ENCODE data around the gene TRIM26.
"Not testable (repeated sequence)": the region's sequence is repeated elsewhere in the genome, so short reads cannot be mapped to it uniquely, and the experiment has no call there.

The TRIM26 gene

GRCh38 chr6:30234356-30234755 is 21.1 kb upstream of the TRIM26 start:
- H3K4me3 ChIP-seq (ENCODE audit: low read depth, low read length): no peak overlapping the region
- DNase-seq (ENCODE audit: low read depth): no peak
- TF ChIP-seq CTCF (IDR thresholded peaks at IDR 0.05; ENCODE audit: control insufficient read depth, extremely low read depth, insufficient read depth): no peak

DNA sequence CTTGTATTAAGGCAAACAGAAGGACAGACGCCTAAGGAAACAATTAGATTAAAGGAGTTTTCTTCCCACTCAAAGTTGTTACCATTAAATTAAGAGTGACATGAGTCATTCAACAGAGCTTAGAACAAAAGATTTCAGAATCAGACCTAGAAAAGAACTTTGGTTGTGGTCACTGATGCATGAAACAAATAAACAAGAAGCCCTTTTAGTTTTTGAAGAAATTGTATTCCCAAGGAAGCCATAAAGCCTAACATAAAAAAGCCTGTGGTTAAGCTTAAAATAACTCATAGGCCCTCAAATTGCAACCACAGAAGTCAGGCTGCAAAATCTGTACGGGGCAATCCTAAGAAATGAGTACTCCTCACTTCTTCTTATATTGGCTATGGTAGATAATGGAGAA is 17.9 kb upstream of the TRIM26 start:
- H3K4me3 ChIP-seq (ENCODE audit: low read depth, low read length): no peak overlapping the region
- no peak for DNase-seq (ENCODE audit: low read depth)
- TF ChIP-seq CTCF (IDR thresholded peaks at IDR 0.05; ENCODE audit: control insufficient read depth, extremely low read depth, insufficient read depth): no peak

DNA sequence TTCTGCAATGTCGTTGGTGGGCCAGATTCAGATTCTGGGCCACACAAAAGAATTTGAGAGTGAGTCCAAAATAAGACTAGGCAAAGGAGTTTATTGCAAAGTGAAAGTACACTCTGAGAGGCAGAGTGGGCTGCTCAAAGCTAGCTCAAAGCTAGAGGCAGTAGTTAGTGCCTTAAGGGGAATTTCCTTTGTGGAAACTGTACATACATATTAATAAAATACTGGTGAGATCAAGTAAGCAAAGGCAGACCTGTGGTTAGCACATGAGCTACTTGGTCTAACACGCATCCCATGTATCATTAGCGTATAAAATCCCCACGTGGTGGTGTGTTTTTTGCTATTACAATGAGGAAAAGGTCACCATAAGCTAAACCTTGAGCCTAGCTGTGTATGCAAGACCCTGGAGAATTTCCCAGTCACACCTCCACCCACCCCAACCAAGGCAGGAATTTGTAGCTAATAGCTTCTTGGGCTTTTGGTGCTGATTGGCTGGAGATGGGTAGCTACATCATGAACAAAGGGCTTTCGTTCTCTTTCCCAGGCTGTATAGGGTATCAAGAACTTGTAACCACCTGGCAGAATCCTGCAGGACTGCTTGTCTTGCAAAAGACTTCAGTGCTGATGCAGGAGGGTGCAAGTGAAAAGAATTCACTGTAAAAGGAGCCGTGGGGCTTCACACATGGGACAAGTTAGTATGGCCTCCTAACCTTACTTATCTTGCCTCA is 14.7 kb upstream of the TRIM26 start:
- no peak for DNase-seq (ENCODE audit: low read depth)
- no peak overlapping the region for H3K4me3 ChIP-seq (ENCODE audit: low read depth, low read length)
- TF ChIP-seq CTCF (IDR thresholded peaks at IDR 0.05; ENCODE audit: control insufficient read depth, extremely low read depth, insufficient read depth): no peak

GRCh38 chr6:30227242-30227722 is 14.1 kb upstream of the TRIM26 start:
- no peak overlapping the region for H3K4me3 ChIP-seq (ENCODE audit: low read depth, low read length)
- no peak for DNase-seq (ENCODE audit: low read depth)
- no peak for TF ChIP-seq CTCF (IDR thresholded peaks at IDR 0.05; ENCODE audit: control insufficient read depth, extremely low read depth, insufficient read depth)

DNA sequence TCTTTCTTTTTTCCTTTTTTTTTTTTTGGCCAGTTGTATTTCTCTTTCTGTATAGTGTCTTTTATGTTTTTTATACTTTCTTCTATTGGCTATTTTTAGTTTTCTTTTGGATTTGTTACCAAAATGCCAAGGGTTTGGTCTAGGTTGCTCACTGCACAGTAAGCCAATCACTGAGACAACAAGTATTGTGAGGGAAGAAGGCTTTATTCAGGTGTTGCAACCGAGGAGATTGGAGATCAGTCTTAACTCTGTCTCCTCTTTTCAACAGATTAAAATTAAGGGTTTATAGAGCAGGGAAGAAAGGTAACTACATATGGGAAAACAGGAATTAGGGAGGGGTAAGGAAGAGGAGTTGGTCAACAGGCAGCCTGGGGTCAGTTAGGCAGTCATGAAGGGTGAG is 10.1 kb upstream of the TRIM26 start:
- TF ChIP-seq CTCF (IDR thresholded peaks at IDR 0.05; ENCODE audit: control insufficient read depth, extremely low read depth, insufficient read depth): no peak
- H3K4me3 ChIP-seq (ENCODE audit: low read depth, low read length): no peak overlapping the region
- DNase-seq (ENCODE audit: low read depth): no peak

GRCh38 chr6:30221956-30222355 is 8.8 kb upstream of the TRIM26 start:
- H3K4me3 ChIP-seq (ENCODE audit: low read depth, low read length); DNase-seq (ENCODE audit: low read depth): not testable (repeated sequence)

GRCh38 chr6:30221395-30221794 is 8.2 kb upstream of the TRIM26 start:
- H3K4me3 ChIP-seq (ENCODE audit: low read depth, low read length); DNase-seq (ENCODE audit: low read depth): not testable (repeated sequence)

- peak; percentile 87 for TF ChIP-seq CTCF (IDR thresholded peaks at IDR 0.05; ENCODE audit: control insufficient read depth, extremely low read depth, insufficient read depth)
Observed at GRCh38 chr6:30219244-30219643, 6.0 kb upstream of the TRIM26 start.

More at GRCh38 chr6:30219244-30219643, 6.0 kb upstream of the TRIM26 start:
- no peak overlapping the region for H3K4me3 ChIP-seq (ENCODE audit: low read depth, low read length)
- peak; percentile 56 for DNase-seq (ENCODE audit: low read depth)
